Panc1 (cell line): ENCODE measurements around the gene ASCC1. TPM values are rescaled to one million over a fixed set of nuclear protein-coding genes. Genes with fewer than 3 reads are reported as not detected.
"Not testable (repeated sequence)": the region's sequence is repeated elsewhere in the genome, so short reads cannot be mapped to it uniquely, and the experiment has no call there.

Experiments used
- ATAC-seq: fragments of 200-7000 bp; cut with Tn5 transposase; 2 replicates; pipeline ENCODE4 v1.9.1; 2020; ENCODE audit warnings: mild to moderate bottlenecking, moderate library complexity
- BruUV-seq: library from RNA; stranded (reverse); fragments of 400-500 nt; replicated peaks from 2 replicates; lab custom pipeline; 2021; lab: Mats Ljungman, UMichigan
- CTCF ChIA-PET: fragments of 300-600 bp; sonication (Branson Sonifier 250); formaldehyde crosslinking; loops from one replicate; lab custom pipeline; 2022; ENCODE audit warnings: antibody characterized with exemption; lab: Charles Lee
- POLR2A ChIA-PET: fragments of 300-600 bp; sonication (Branson Sonifier 250); formaldehyde crosslinking; loops from one replicate; lab custom pipeline; 2022; ENCODE audit warnings: antibody characterized with exemption; lab: Charles Lee
- DNase-seq: peaks from one replicate; pipeline ENCODE4 v3.0.0-alpha.2; 2010; ENCODE audit warnings: low read depth, low spot score
- H3K27ac ChIP-seq: 2 replicates; pipeline ENCODE4 v1.5.1; 2011; ENCODE audit warnings: mild to moderate bottlenecking, low read length, inconsistent platforms
- H3K27me3 ChIP-seq: fragments of 200-500 bp; sonication (Bioruptor generic); 2 replicates; pipeline ENCODE4 v1.6.0; 2014; ENCODE audit warnings: low read length, inconsistent platforms; ENCODE audit not compliant: control insufficient read depth, insufficient read depth
- H3K36me3 ChIP-seq: fragments of 200-500 bp; sonication (Bioruptor generic); 2 replicates; pipeline ENCODE4 v1.5.1; 2014; ENCODE audit warnings: inconsistent platforms, mild to moderate bottlenecking, low read length, moderate library complexity; ENCODE audit not compliant: control insufficient read depth, insufficient read depth
- H3K4me1 ChIP-seq: 2 replicates; pipeline ENCODE4 v1.5.1; 2011; ENCODE audit warnings: inconsistent platforms, mild to moderate bottlenecking, low read length, moderate library complexity; ENCODE audit not compliant: control insufficient read depth, insufficient read depth
- H3K4me3 ChIP-seq, 2 experiments: 2 replicates each; pipeline ENCODE4 v1.5.1; 2011 to 2012; ENCODE audit warnings: low read depth in 2 of 2, low read length in 2 of 2, mild to moderate bottlenecking in 2 of 2, inconsistent platforms in 1 of 2, moderate library complexity in 1 of 2
- H3K9me3 ChIP-seq: fragments of 200-500 bp; sonication (Bioruptor generic); 2 replicates; pipeline ENCODE4 v1.5.1; 2014; ENCODE audit warnings: low read depth, mild to moderate bottlenecking, inconsistent platforms, low read length, moderate library complexity; ENCODE audit not compliant: control insufficient read depth, insufficient read depth
- CTCF ChIP-seq: fragments of 450-650 bp; IDR thresholded peaks from 2 replicates; pipeline ENCODE4 v1.5.1; 2017; ENCODE audit warnings: mild to moderate bottlenecking
- POLR2AphosphoS5 ChIP-seq: IDR thresholded peaks from 2 replicates; pipeline ENCODE4 v1.6.1; 2012; ENCODE audit warnings: mild to moderate bottlenecking, low read depth, low read length, moderate library complexity
- REST ChIP-seq, 2 experiments: IDR thresholded peaks; 2 replicates each; pipeline ENCODE4 v1.6.1; 2011 to 2012; ENCODE audit warnings: low read depth in 2 of 2, control low read depth in 1 of 2, low read length in 1 of 2, mild to moderate bottlenecking in 1 of 2, moderate library complexity in 1 of 2; ENCODE audit not compliant: insufficient read depth in 1 of 2
- SIN3A ChIP-seq: IDR thresholded peaks from 2 replicates; pipeline ENCODE4 v1.6.1; 2012; ENCODE audit warnings: low read depth, mild to moderate bottlenecking, low read length, moderate library complexity, borderline replicate concordance; ENCODE audit not compliant: insufficient read depth
- TCF7L2 ChIP-seq: IDR thresholded peaks from 2 replicates; pipeline ENCODE4 v1.6.1; 2011; ENCODE audit warnings: mild to moderate bottlenecking, low read depth, low read length, inconsistent platforms
- in situ Hi-C: cut with HindIII; loops from 2 replicates; pipeline ENCODE4 v1.10.0; 2016; ENCODE audit warnings: low sequenced_read_pairs, low pct_unique_long_range_greater_than_20kb
- intact Hi-C: fragments of 100-400 bp; cut with micrococcal nuclease; formaldehyde crosslinking; loops from one replicate; pipeline ENCODE4 v1.10.0; 2022; ENCODE audit not compliant: unreplicated experiment
- total RNA-seq: library from RNA; stranded (reverse); gene quantifications from one replicate; pipeline ENCODE4 v1.2.1, GENCODE V29; 2021; ENCODE audit not compliant: unreplicated experiment

Gene ASCC1
- total RNA-seq, 1 experiment from 2014 or later: 114 TPM

DNA sequence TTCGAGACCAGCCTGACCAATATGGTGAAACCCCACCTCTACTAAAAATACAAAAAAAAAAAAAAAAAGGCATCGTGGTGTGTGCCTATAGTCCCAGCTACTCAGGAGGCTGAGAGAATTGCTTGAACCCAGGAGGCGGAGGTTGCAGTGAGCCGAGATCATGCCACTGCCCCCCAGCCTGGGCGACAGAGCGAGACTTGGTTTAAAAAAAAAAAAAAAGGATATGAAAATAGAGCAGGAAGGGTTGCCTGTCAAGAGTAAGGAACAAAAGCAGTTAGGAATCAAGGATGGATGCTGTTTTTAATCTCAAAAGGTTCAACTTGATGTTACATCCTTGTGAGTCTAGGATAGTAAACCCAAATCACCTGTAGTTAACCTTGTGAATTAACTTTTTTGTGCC, 11.8 kb upstream of the ASCC1 start:
- Histone ChIP-seq H3K9me3 (no peaks in the 10 kb centered on the region), H3K4me3 (no peak overlapping the region), H3K27me3 (no peaks in the 10 kb centered on the region), H3K27ac (peak overlapping the region; percentile 8; the same call in 1 of the 2 replicates), H3K4me1 (peaks cover 15% of the 10 kb centered on the region), H3K36me3 (peaks cover 5% of the 10 kb centered on the region; the same call in 1 of the 2 replicates)
- intact Hi-C loops (no loop called here), in situ Hi-C loops (no loop called here)
- TF ChIP-seq REST (IDR thresholded peaks at IDR 0.05; ENCODE audit: insufficient read depth in 1 of 2, low read depth in 2 of 2, low read length in 1 of 2) (no peak), TCF7L2 (no peak), CTCF (no peak)
- no peak for DNase-seq
- POLR2A ChIA-PET: interaction anchor here (0.6 kb wide), 1 partner anchor 11 kb away, joined by 4 read pairs; no protein-coding TSS in a partner anchor
- no peak for ATAC-seq
- BruUV-seq: no TSS peak
- CTCF ChIA-PET: no interaction called here

DNA sequence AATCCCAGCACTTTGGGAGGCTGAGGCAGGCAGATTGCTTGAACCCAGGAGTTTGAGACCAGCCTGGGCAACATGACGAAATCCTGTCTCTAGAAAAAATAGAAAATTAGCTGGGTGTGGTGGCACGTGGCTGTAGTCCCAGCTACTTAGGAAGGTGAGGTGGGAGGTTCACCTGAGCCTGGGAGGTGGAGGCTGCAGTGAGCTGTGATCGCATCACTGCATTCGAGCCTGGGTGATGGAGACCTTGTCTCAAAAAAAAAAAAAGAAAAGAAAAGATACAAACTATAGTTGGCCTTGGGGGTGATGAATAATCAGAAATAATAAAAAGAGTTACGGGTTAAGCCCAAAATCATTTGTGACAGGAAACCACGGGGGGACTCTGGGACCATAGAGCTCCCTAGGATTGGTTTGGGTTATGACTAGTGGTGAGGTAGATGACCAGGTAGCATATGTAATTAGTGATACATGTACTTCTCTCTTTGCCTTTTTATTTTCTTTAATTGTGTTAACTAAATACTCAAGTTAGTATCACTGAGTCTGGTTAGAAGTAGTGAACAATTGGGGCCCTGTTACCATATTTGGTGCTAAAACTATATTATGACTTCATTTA, 10.4 kb upstream of the ASCC1 start:
- POLR2A ChIA-PET: no interaction called here
- peaks cover 5% of the 10 kb centered on the region; the same call in 1 of the 2 replicates for H3K36me3 ChIP-seq
- no peak overlapping the region for H3K27ac ChIP-seq
- no peaks in the 10 kb centered on the region for H3K27me3 ChIP-seq
- H3K9me3 ChIP-seq: no peaks in the 10 kb centered on the region
- in situ Hi-C loops (no loop called here), intact Hi-C loops (no loop called here)
- no peak for TF ChIP-seq CTCF
- no peak for TF ChIP-seq POLR2AphosphoS5
- TF ChIP-seq REST (IDR thresholded peaks at IDR 0.05; ENCODE audit: insufficient read depth in 1 of 2, low read depth in 2 of 2, low read length in 1 of 2): no peak
- no peak for TF ChIP-seq SIN3A
- no peak for TF ChIP-seq TCF7L2
- no peak for ATAC-seq
- no peak overlapping the region for H3K4me3 ChIP-seq
- no TSS peak for BruUV-seq
- peaks cover 21% of the 10 kb centered on the region for H3K4me1 ChIP-seq
- no peak for DNase-seq
- CTCF ChIA-PET: no interaction called here

DNA sequence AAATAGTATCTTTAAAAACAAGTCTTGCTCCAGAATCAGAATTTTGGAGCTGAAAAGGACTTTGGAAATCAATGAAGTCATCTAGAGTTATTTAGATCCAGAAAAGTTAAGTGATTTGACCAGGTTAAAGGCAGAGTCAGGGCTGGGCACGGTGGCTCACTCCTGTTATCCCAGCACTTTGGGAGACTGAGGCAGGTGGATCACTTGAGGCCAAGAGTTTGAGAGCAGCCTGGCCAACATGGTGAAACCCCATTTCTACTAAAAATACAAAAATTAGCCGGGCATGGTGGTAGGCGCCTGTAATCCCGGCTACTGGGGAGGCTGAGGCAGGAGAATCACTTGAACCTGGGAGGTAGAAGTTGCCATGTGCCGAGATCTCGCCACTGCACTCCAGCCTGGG, 8.1 kb upstream of the ASCC1 start:
- intact Hi-C loops, ATAC-seq, H3K27me3 ChIP-seq, POLR2A ChIA-PET, CTCF ChIA-PET, in situ Hi-C loops, H3K9me3 ChIP-seq, BruUV-seq, DNase-seq, H3K36me3 ChIP-seq, H3K4me3 ChIP-seq: not testable (repeated sequence)
- H3K4me1 ChIP-seq: peaks cover 19% of the 10 kb centered on the region
- H3K27ac ChIP-seq: peak overlapping the region; percentile 84; the same call in 1 of the 2 replicates
